IMR-90 (cell line): Measurements from ENCODE around the gene PMS1.

Experiments used
- CTCF ChIP-seq: conservative IDR thresholded peaks from 2 replicates; pipeline ENCODE4 v1.5.1; 2012; ENCODE audit warnings: mild to moderate bottlenecking, low read depth, low read length, improper control_type of control experiment
- POLR2A ChIP-seq: IDR thresholded peaks from 2 replicates; pipeline ENCODE4 v1.6.1; 2012; ENCODE audit warnings: mild to moderate bottlenecking, low read depth, low read length
- USF2 ChIP-seq: fragments of 150-350 bp; IDR thresholded peaks from 2 replicates; pipeline ENCODE4 v1.6.1; 2017; ENCODE audit warnings: mild to moderate bottlenecking, antibody characterized with exemption, low read length, low read depth

DNA sequence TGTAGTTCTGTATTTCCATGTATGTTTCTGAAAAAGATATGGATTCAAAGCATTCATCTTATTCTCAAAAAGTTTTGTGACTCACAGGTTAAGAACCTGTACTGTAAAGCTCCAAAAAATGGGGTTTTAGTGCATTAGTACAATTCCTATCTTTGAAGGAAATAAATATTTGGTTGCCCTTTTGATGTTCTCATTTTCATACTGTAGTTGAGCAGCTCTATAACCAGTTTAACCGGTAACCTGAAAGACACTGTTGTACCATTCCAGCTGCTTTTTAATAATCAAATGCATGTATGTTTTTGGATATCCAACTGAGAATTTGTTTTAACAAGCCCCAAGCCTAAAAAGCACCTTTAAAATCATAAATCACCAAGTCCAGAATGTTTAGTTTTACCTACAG, 12.0 kb upstream of the PMS1 start:
- TF ChIP-seq CTCF = no peak
- no peak for TF ChIP-seq POLR2A
- TF ChIP-seq USF2 = no peak
